ENCODE results near the gene GNG13. TPM values are rescaled to one million over a fixed set of nuclear protein-coding genes. Genes with fewer than 3 reads are reported as not detected.

Gene GNG13
- total and polyA plus RNA-seq, 2 donors (not counting 3 experiments of a cell fraction or from before 2014, with no cell fraction given), result not detected

DNA sequence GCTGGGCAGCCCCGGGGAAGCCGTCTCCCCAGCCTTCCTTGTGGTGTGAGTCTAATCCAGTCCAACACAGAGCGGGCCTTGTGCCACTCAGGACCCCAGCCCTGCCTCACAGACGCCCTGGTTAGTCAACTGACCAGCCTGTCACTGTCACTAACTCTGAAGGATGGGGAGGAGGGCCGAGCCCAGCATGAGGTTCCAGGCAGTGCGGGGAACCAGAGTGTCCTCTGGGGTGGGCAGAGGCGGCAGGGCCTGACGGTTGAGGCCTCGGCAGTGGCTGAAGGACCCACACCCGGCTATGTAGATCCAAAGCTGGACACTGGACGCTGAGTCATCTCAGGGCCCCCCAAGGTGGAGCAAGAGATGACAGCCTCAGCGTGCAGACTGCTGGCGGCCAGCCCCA lies 21.0 kb downstream of the GNG13 start:
- ChIA-PET POLR2A (no interaction called here), CTCF (no interaction called here)
- Histone ChIP-seq H3K4me2 (ENCODE audit: insufficient read depth, low read length) (no peak overlapping the region), H3K9me3 (replicated peaks; ENCODE audit: control insufficient read depth, insufficient read depth, low read length) (no peaks in the 10 kb centered on the region), H2AFZ (ENCODE audit: low read depth, low read length) (no peak overlapping the region), H3K9me1 (replicated peaks; ENCODE audit: control insufficient read depth, extremely low read depth, insufficient read depth, low read length) (no peaks in the 10 kb centered on the region), H3K27me3 (ENCODE audit: control insufficient read depth in 2 of 2, insufficient read depth in 2 of 2, low read length in 2 of 2) (no peaks in the 10 kb centered on the region), H3K4me3 (replicated peaks in 1 of 3; ENCODE audit: insufficient read depth in 1 of 3, low read depth in 1 of 3, low read length in 3 of 3) (no peak overlapping the region), H4K20me1 (replicated peaks; ENCODE audit: control insufficient read depth, extremely low read depth, insufficient read depth, low read length) (no peaks in the 10 kb centered on the region), H3K9ac (replicated peaks; ENCODE audit: extremely low read depth, insufficient read depth, low read length) (no peak overlapping the region), H3K79me2 (ENCODE audit: control insufficient read depth, insufficient read depth, low read length) (no peaks in the 10 kb centered on the region), H3K36me3 (ENCODE audit: control insufficient read depth in 2 of 2, extremely low read depth in 1 of 2, insufficient read depth in 2 of 2, low read length in 2 of 2) (no peaks in the 10 kb centered on the region), H3K4me1 (ENCODE audit: control insufficient read depth, extremely low read depth, insufficient read depth, low read length) (no peaks in the 10 kb centered on the region), H3K27ac (ENCODE audit: insufficient read depth, low read depth, low read length) (no peak overlapping the region)
- TF ChIP-seq FOS (IDR thresholded peaks at IDR 0.05; ENCODE audit: borderline replicate concordance, insufficient read depth, low read length), result no peak
- no peak for TF ChIP-seq POLR2AphosphoS5 (IDR thresholded peaks at IDR 0.05; ENCODE audit: insufficient read depth, low read depth, low read length)
- TF ChIP-seq CTCF (IDR thresholded peaks at IDR 0.05; ENCODE audit: extremely low read depth in 1 of 2, insufficient read depth in 1 of 2, low read depth in 1 of 2, low read length in 2 of 2), result no peak
- TF ChIP-seq, protein P1, sequence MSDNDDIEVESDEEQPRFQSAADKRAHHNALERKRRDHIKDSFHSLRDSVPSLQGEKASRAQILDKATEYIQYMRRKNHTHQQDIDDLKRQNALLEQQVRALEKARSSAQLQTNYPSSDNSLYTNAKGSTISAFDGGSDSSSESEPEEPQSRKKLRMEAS (IDR thresholded peaks at IDR 0.05; ENCODE audit: insufficient read depth, insufficient read length), result no peak
- TF ChIP-seq EZH2 (IDR thresholded peaks at IDR 0.05; ENCODE audit: borderline replicate concordance, low read depth, low read length, severe bottlenecking), result no peak
- TF ChIP-seq GATA2 (IDR thresholded peaks at IDR 0.05; ENCODE audit: insufficient read depth, insufficient read length, low read depth, low read length), result no peak
- TF ChIP-seq POLR2A (IDR thresholded peaks at IDR 0.05; ENCODE audit: low read depth, low read length), result no peak
- no peak for TF ChIP-seq MYC (IDR thresholded peaks at IDR 0.05; ENCODE audit: low read depth, low read length)
- no peak for TF ChIP-seq JUN (IDR thresholded peaks at IDR 0.05; ENCODE audit: borderline replicate concordance, insufficient read depth, insufficient read length, low read depth)
- FAIRE-seq (no peak), DNase-seq (ENCODE audit: low read depth, low spot score) (no peak)
- BruUV-seq (replicated peaks), result no TSS peak
- intact Hi-C loops (cut with micrococcal nuclease) (no loop called here), dilution Hi-C loops (cut with MboI; ENCODE audit: extremely low pct_ligation_motif_present, low sequenced_read_pairs) (no loop called here)
